DND-41 (cell line): ENCODE measurements around the gene CERS2.
A peak's percentile ranks its signal among the peaks of the same experiment; 100 is the strongest.

ENCODE experiments used
- ATAC-seq: fragments of 200-7000 bp; cut with Tn5 transposase; 3 replicates; pipeline ENCODE4 v1.9.1; 2021; ENCODE audit warnings: low read depth; ENCODE audit not compliant: insufficient read depth
- DNase-seq: peaks from one replicate; pipeline ENCODE4 v3.0.0-alpha.2; 2020
- H2AFZ ChIP-seq: 2 replicates; pipeline ENCODE4 v1.6.0; 2012; ENCODE audit warnings: low read depth, low read length
- H3K27ac ChIP-seq: 2 replicates; pipeline ENCODE4 v1.5.1; 2012; ENCODE audit warnings: low read length, inconsistent platforms
- H3K27me3 ChIP-seq: fragments of 200-600 bp; sonication (generic); 2 replicates; pipeline ENCODE4 v1.6.0; 2012; ENCODE audit warnings: low read length, mild to moderate bottlenecking, inconsistent platforms; ENCODE audit not compliant: insufficient read depth, poor library complexity
- H3K36me3 ChIP-seq: 2 replicates; pipeline ENCODE4 v1.5.1; 2012; ENCODE audit warnings: low read length, inconsistent platforms; ENCODE audit not compliant: insufficient read depth
- H3K4me1 ChIP-seq: 2 replicates; pipeline ENCODE4 v1.5.1; 2012; ENCODE audit warnings: mild to moderate bottlenecking, low read length; ENCODE audit not compliant: insufficient read depth
- H3K4me2 ChIP-seq: 2 replicates; pipeline ENCODE4 v1.6.0; 2012; ENCODE audit warnings: mild to moderate bottlenecking, moderate library complexity, low read length, inconsistent platforms; ENCODE audit not compliant: insufficient read depth
- H3K4me3 ChIP-seq, 2 experiments: fragments of 200-600 bp in 1 of 2; shearing (Covaris generic) in 1 of 2; 2 replicates each; pipeline ENCODE4 v1.5.1; 2012 to 2016; ENCODE audit warnings: inconsistent platforms in 2 of 2, low read length in 2 of 2, mild to moderate bottlenecking in 2 of 2, low read depth in 1 of 2, moderate library complexity in 1 of 2
- H3K79me2 ChIP-seq: 2 replicates; pipeline ENCODE4 v1.6.0; 2012; ENCODE audit warnings: low read length, inconsistent platforms; ENCODE audit not compliant: insufficient read depth
- H3K9ac ChIP-seq: 2 replicates; pipeline ENCODE4 v1.6.0; 2012; ENCODE audit warnings: low read depth, mild to moderate bottlenecking, inconsistent platforms, low read length, moderate library complexity
- H3K9me3 ChIP-seq: 2 replicates; pipeline ENCODE4 v1.5.1; 2012; ENCODE audit warnings: low read length, moderate library complexity, mild to moderate bottlenecking, inconsistent platforms; ENCODE audit not compliant: insufficient read depth, severe bottlenecking
- H4K20me1 ChIP-seq: 2 replicates; pipeline ENCODE4 v1.6.0; 2012; ENCODE audit warnings: low read length; ENCODE audit not compliant: insufficient read depth
- EZH2 ChIP-seq: IDR thresholded peaks from 3 replicates; pipeline ENCODE4 v1.6.1; 2012; ENCODE audit warnings: borderline replicate concordance, low read depth, mild to moderate bottlenecking, moderate library complexity, low read length, inconsistent platforms; ENCODE audit not compliant: severe bottlenecking
- TF ChIP-seq, protein P1 (sequence below): IDR thresholded peaks from 2 replicates; pipeline ENCODE4 v1.5.1; 2012; ENCODE audit warnings: borderline replicate concordance, low read length, moderate library complexity, mild to moderate bottlenecking; ENCODE audit not compliant: poor library complexity, severe bottlenecking; ENCODE audit errors: extremely low read depth

CERS2 gene

DNA sequence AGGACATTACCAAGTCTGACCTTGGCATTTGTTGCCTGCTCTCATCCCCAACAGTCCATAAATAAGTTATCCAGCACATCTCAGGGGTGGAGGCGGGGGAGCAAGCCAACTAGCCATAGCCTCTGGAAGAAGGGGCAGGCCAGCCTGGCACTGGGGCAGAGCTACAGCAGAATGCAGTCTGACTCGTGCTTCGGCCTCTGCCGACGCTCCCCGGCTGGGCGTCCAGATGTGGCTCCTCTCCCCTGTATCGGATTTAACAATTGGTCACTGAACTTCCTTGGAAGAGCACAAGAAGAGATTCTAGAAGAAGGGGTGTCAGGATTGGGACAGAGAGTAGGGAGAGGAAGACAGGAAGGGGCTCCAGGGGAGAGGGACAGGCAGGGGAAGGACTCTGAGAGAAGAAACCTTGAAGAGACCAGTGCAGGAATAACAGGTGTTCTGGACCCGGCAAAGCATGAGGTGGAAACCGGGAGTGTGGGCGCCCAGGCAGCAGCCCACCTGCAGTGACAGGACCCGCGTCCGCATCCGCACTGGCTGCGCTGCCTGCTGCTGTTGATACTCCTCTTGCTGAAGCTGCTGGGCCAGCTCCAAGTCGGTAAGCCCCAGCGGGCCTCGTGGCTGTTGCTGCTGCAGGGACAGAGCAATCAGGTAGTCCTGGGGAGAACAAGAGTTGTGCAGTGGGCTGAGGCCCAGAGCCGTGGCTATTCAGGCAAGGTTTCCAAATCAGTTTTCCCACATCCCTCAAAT is 22.7 kb upstream of the CERS2 start:
- Histone ChIP-seq H3K9me3 (no peaks in the 10 kb centered on the region), H4K20me1 (no peaks in the 10 kb centered on the region), H3K4me2 (no peak overlapping the region), H3K79me2 (no peaks in the 10 kb centered on the region), H3K27me3 (no peaks in the 10 kb centered on the region), H3K36me3 (no peaks in the 10 kb centered on the region; the same call in 1 of the 2 replicates), H3K9ac (no peak overlapping the region), H3K27ac (no peak overlapping the region), H2AFZ (no peak overlapping the region), H3K4me1 (peaks cover 9% of the 10 kb centered on the region), H3K4me3 (no peak overlapping the region)
- ATAC-seq (no peak), DNase-seq (no peak)
- no peak for TF ChIP-seq EZH2
- TF ChIP-seq, protein P1, sequence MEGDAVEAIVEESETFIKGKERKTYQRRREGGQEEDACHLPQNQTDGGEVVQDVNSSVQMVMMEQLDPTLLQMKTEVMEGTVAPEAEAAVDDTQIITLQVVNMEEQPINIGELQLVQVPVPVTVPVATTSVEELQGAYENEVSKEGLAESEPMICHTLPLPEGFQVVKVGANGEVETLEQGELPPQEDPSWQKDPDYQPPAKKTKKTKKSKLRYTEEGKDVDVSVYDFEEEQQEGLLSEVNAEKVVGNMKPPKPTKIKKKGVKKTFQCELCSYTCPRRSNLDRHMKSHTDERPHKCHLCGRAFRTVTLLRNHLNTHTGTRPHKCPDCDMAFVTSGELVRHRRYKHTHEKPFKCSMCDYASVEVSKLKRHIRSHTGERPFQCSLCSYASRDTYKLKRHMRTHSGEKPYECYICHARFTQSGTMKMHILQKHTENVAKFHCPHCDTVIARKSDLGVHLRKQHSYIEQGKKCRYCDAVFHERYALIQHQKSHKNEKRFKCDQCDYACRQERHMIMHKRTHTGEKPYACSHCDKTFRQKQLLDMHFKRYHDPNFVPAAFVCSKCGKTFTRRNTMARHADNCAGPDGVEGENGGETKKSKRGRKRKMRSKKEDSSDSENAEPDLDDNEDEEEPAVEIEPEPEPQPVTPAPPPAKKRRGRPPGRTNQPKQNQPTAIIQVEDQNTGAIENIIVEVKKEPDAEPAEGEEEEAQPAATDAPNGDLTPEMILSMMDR, result no peak

DNA sequence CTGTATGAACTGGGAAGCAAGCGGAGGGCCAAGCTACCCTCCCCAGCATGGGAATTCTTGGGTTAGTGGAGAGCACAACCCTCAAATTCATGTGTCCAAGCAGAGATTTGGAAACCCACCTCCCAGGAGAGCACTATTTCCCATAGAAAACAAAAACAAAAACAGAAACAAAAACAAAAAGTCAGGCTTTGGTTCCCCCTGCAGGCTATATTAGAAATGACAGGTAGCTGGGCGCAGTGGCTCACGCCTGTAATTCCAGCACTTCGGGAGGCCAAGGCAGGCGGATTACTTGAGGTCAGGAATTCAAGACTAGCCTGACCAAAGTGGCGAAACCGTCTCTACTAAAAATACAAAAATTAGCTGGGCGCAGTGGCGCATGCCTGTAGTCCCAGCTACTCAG is 21.3 kb upstream of the CERS2 start:
- no peaks in the 10 kb centered on the region; the same call in 1 of the 2 replicates for H3K36me3 ChIP-seq

DNA sequence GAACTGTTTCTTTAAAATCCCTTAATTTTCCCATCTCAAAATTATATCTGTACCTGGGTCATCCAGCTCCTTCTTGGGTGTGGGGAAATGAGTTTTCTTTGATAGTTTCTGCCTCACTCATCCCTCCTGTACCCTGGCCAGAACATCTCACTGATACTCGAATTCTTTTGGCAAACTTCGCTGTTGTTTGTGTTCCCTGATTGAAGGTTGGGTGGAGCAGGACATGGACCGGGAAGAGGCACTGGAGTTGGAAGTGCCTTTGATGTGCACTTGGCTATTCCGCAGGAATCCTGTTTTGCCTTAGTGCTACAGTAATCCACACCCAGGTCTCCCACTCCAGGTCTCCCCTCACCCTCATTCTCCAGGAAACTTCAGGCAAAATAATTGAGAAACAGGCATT is 20.8 kb upstream of the CERS2 start:
- Histone ChIP-seq H3K27me3 (no peaks in the 10 kb centered on the region), H3K79me2 (no peaks in the 10 kb centered on the region), H3K4me2 (peak overlapping the region; percentile 66), H4K20me1 (no peaks in the 10 kb centered on the region), H2AFZ (peak overlapping the region; percentile 93), H3K36me3 (no peaks in the 10 kb centered on the region; the same call in 1 of the 2 replicates), H3K4me3 (0 out of 4 replicates have a peak overlapping the region, but pooled peaks of 1 of the 2 experiments have one; percentile 43), H3K27ac (peak overlapping the region; percentile 60; the same call in 1 of the 2 replicates), H3K9me3 (no peaks in the 10 kb centered on the region), H3K4me1 (peaks cover 8% of the 10 kb centered on the region), H3K9ac (peak overlapping the region; percentile 22; the same call in 1 of the 2 replicates)
- DNase-seq (no peak), ATAC-seq (no peak)
- TF ChIP-seq EZH2, result no peak
- TF ChIP-seq, protein P1, result no peak

More for the DNA sequence above, 21.3 kb upstream of the CERS2 start:
- H3K79me2 ChIP-seq, result no peaks in the 10 kb centered on the region
- TF ChIP-seq, protein P1, result peak; percentile 74
- TF ChIP-seq EZH2, result no peak
- ATAC-seq (peak; percentile 66), DNase-seq (peak; percentile 45)
- H3K4me3 ChIP-seq, result peak overlapping the region in 1 of 2 experiments; percentile 43; a peak in 1 of 4 replicates
- H4K20me1 ChIP-seq, result no peaks in the 10 kb centered on the region
- H3K27ac ChIP-seq, result peak overlapping the region; percentile 60; the same call in 1 of the 2 replicates
- H3K27me3 ChIP-seq, result no peaks in the 10 kb centered on the region
- peak overlapping the region; percentile 93 for H2AFZ ChIP-seq
- H3K4me2 ChIP-seq, result peak overlapping the region; percentile 66
- no peaks in the 10 kb centered on the region for H3K9me3 ChIP-seq
- peaks cover 8% of the 10 kb centered on the region for H3K4me1 ChIP-seq
- peak overlapping the region; percentile 22; the same call in 1 of the 2 replicates for H3K9ac ChIP-seq
